NCI-H526 treated with DMSO at 0.1 percent for 48 hours (cell line): ENCODE measurements around the gene DEFB125.
"Not testable (repeated sequence)": the region's sequence is repeated elsewhere in the genome, so short reads cannot be mapped to it uniquely, and the experiment has no call there.

Experiments
- DNase-seq: peaks from one replicate; lab custom pipeline; 2025; lab: John Stamatoyannopoulos, UW

Gene DEFB125

DNA sequence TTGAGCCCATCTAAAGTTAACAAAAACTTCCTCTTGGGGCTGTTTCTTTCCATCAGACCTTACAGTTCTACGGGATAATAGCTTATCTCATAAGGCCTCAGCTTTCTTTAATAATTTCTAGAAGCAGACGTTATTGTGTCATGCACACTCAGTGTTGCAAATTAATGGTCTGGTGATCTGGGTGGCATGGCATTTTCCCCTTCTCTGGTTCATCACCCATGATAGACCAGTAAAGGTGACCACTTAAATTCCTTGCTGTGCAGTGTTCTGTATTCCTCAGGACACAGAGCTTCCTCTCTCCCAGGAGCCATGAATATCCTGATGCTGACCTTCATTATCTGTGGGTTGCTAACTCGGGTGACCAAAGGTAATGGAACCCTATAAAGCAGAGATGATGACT, at the start of gene DEFB125:
TSS of gene DEFB125 (plus strand) at position 272 of the 400 bp plus-strand sequence. CDS start at position 310, 38 bp downstream.
- DNase-seq: no peak

- no peak for DNase-seq
These were observed 27.2 kb upstream of the DEFB125 start for GRCh38 chr20:60035-60918.

GRCh38 chr20:61230-61629, 26.2 kb upstream of the DEFB125 start:
- DNase-seq: no peak

DNA sequence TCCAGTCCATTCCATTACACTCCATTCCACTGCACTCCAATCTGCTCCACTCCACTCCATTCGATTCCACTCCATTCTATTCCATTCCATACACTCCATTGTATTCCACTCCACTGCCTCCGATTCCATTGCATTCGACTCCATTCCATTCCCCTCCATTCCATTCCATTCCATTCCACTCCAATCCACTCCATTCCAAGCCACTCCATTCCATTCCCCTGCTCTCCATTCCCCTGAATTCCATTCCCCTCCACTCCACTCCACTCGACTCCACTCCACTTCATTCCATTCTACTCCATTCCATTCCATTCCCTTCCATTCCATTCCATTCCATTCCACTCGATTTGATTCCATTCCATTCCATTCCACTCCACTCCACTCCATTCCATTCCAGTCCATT, 25.7 kb upstream of the DEFB125 start:
- no peak for DNase-seq

- DNase-seq: no peak
These were observed 25.0 kb upstream of the DEFB125 start for GRCh38 chr20:62487-62886.

- DNase-seq: no peak
These were observed 23.4 kb upstream of the DEFB125 start for GRCh38 chr20:64026-64603.

DNA sequence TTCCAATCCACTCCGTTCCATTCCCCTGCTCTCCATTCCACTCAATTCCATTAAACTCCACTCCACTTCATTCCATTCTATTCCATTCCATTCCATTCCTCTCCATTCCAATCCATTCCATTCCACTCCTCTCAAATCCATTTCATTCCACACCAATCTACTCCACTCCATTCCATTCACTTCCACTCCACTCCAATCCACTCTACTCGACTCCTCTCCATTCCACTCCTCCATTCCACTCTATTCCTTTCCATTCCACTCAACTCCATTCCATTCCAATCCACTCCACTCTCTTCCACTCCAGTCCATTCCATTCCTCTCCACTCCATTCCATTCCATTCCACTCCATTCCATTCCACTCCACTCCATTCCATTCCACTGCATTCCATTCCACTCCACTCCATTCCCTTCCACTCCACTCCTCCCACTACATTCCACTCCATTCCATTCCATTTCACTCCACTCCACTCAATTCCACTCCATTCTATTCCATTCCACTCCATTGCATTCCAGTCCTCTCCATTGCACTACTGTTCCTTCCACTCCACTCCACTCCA, 22.6 kb upstream of the DEFB125 start:
- DNase-seq: no peak

DNA sequence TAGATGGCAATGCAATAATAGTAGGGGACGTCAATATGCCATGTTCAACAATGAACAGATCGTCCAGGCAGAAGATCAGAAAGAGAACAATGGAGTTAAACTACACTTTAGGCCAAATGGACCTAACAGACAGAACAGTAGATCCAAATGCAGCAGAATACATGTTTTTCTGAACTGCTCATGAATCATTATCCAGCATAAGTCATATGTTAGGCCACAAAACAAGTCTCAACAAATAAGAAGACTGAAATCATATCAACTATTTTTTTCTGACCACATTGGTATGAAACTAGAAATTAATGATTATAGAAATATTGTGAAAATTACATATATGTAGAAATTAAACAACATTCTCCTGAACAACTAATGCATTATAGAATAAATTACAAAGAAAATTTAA, 10.2 kb upstream of the DEFB125 start:
- no peak for DNase-seq

- DNase-seq: no peak
These were observed 9.1 kb upstream of the DEFB125 start for GRCh38 chr20:78338-78737.

DNA sequence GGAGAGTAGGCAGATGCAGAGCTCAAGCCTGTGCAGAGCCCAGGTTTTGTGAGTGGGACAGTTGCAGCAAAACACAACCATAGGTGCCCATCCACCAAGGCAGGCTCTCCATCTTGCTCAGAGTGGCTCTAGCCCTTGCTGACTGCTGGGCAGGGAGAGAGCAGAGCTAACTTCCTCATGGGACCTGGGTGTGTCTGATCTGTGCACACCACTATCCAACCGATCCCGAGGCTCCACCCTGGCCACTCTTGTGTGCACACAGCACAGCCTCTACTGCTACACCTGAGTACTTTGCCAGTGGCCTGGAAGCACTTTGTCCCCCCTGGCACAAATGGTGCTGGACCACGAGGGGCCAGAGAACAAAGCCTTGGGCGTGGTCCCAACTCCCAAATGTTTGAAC, 7.9 kb upstream of the DEFB125 start:
- no peak for DNase-seq

DNA sequence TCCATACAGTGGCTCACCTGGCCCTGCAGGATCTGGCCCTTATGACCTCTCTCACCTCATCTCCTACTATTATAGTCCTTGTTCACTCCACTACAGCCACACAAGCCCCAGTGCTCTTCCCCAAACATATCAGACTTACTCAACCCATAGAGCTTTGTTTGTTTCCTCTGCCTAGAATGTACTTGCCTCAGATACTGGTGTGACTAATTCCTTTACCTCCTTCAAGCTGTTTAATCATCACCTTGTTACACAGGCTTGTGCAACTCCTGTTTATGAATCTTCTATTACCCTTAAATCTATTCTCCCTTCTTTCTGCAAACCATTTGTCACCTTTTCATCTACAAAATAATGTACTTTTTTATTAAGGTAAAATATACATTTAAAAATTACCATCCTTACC, 3.2 kb downstream of the DEFB125 start:
- DNase-seq: no peak

- no peak for DNase-seq
These were observed 6.2 kb downstream of the DEFB125 start for GRCh38 chr20:93641-94040.

GRCh38 chr20:95215-95614, 7.7 kb downstream of the DEFB125 start:
- no peak for DNase-seq

DNA sequence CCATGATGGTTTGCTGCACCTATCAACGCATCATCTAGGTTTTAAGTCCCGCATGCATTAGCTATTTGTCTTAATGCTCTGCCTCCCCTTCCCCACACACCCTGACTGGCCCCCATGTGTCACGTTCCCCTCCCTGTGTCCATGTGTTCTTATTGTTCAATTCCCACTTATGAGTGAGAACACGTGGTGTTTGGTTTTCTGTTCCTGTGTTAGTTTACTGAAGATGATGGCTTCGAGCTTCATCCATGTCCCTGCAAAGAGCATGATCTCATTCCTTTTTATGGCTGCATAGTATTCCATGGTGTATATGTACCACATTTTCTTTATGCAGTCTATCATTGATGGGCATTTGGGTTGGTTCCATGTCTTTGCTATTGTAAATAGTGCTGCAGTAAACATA, 10.2 kb downstream of the DEFB125 start:
- not testable (repeated sequence) for DNase-seq

DNA sequence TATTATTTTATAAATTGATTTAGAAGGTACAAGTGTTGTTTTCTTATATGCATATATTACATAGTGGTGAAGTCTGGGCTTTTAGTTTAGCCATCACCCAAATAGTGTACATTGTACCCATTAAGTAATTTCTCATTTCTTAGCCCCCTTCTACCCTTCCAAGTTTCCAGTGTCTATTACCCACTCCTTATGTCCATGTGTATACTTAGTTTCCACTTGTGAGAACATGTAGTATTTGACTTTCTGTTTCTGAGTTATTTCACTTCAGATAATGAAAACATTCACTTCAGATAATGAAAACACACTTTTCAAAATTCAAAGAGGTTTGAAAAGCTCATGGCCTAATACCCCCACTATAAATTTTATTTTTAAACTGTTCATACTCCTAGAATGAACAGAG, 14.5 kb downstream of the DEFB125 start:
- no peak for DNase-seq

DNA sequence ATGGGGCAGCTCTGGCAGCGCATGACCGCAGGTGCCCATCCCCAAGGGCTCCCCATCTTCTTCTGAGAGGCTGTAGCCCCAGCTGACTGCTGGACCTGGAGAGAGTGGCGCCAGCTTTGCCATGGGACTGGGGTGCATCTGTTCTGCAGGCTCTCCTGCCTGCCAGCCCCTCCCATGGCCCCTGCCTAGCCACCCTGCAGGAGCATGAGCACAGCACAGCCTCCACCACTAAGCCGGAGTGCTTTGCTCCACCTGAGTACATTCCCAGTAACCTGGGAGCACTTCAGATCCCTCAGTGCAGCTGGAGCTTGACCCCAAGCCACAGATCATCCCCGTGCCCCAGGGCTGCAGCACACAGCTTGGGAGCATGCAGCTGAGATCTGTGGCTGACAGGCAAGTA, 16.0 kb downstream of the DEFB125 start:
- DNase-seq: no peak

DNA sequence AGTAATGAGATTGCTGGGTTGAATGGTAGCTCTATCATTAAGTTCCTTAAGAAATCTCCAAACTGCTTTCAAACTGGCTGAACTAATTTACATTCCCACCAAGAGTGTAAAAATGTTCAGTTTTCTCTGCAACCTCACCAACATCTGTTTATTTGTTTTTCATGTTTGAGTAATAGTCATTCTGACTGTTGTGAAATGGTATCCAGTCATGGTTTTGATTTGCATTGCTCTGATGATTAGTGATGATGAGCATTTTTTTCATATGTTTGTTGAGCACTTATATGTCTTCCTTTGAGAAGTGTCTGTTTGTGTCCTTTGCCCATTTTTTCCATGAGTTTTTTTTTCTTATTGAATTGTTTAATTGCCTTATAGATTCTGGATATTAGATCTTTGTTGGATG, 24.9 kb downstream of the DEFB125 start:
- DNase-seq: no peak

GRCh38 chr20:117518-117917, 30.0 kb downstream of the DEFB125 start:
- DNase-seq: no peak

GRCh38 chr20:129786-130323, 42.4 kb downstream of the DEFB125 start:
- DNase-seq: not testable (repeated sequence)

DNA sequence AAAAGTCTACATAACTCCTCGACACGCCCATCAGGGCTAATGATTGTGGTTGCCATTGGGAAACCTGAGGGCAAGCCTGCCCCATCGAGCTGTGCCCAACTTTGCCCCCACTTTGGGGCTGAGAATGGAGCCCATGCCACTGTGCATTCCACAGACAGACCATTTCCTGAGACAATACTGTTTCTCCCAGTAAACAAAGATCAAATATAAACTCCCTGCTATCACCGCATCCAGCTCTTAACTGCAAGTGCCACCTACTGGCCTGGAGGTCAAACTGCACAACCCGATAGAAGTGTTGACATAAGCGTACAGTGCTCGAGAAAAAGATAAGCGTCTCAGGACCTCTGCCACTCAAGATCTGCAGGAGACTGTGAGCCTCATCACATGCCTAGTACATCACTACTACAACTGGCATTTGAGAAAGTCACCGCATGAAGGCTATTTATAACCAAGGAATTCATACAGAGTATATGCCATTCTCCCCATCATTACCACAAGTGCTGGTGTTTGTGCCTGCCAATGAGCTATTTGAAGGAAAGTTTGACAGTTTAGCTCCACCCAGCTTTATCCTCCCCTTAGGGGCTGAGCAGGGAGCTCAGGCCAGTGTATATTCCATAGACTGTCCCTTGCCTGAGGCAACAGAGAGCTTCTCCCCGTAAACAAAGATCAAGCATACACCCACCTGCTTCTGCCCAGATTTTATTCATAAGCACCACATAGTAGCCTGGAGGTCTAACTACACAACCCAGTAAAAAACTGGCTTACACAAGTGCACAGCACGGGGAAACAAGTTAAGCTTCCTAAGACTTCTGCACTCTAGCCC, 50.4 kb downstream of the DEFB125 start:
- peak; percentile 19 for DNase-seq

DNA sequence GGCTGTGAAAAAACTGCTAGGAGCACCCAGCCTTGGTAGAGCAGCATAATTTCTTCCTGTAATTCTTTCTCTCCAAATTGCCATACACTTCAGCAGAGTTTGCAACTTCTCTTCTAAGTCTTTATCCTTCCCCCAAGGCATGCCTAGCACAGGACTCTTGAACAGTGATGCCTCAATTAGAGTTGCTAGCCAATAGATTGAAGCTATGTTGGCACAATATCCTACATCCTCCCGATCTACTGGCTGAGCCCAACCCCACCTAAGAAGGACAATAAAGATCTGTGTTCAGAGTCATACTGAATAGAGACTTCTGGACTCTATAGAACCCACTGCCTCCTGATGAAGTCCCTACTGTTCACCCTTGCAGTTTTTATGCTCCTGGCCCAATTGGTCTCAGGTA, 54.8 kb downstream of the DEFB125 start, which contains the start of gene DEFB126:
TSS of gene DEFB126 (plus strand) at position 301 of the 400 bp plus-strand sequence. CDS start at position 340, 39 bp downstream.
- no peak for DNase-seq

- DNase-seq: peak; percentile 42
These were observed 58.4 kb downstream of the DEFB125 start for GRCh38 chr20:145877-146276.
